ENCODE measurements around the gene PTPRN2. TPM values are rescaled to one million over a fixed set of nuclear protein-coding genes. Genes with fewer than 3 reads are reported as not detected.
"Not testable (repeated sequence)": the region's sequence is repeated elsewhere in the genome, so short reads cannot be mapped to it uniquely, and the experiment has no call there.

Gene PTPRN2
- total RNA-seq, 2 donors from 2014 or later, result 26.1 to 55.5 TPM

GRCh38 chr7:157910446-157910845, 677.2 kb downstream of the PTPRN2 start:
- 96% methylated on average over 35 of the region's 35 CpGs for WGBS
- no peak for DNase-seq (ENCODE audit: low spot score)

DNA sequence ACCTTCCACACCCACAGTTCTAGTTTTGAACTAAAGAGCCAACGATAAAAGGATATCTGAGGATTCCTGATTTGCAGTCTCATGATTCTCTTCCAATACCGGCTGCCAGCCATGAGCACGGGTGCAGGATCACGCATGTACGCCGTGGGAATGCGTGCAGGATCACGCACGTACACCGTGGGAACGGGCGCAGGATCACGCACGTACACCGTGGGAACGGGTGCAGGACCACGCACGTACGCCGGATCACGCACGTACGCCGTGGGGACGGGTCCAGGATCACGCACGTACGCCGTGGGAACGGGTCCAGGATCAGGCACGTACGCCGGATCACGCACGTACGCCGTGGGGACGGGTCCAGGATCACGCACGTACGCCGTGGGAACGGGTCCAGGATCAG, 677.6 kb downstream of the PTPRN2 start:
- H3K9me3 ChIP-seq; H3K27me3 ChIP-seq (replicated peaks; ENCODE audit: insufficient read depth); H3K36me3 ChIP-seq; H3K27ac ChIP-seq; intact Hi-C loops (cut with DNase I); H3K4me1 ChIP-seq (replicated peaks); DNase-seq (ENCODE audit: low spot score); H3K4me3 ChIP-seq: not testable (repeated sequence)
- WGBS, result 95% methylated on average over 43 of the region's 43 CpGs

More at GRCh38 chr7:157910446-157910845, 677.2 kb downstream of the PTPRN2 start:
- Histone ChIP-seq H3K9me3 (no peaks in the 10 kb centered on the region), H3K4me3 (no peak overlapping the region), H3K4me1 (replicated peaks) (no peaks in the 10 kb centered on the region), H3K27me3 (replicated peaks; ENCODE audit: insufficient read depth) (no peaks in the 10 kb centered on the region), H3K27ac (no peak overlapping the region), H3K36me3 (no peaks in the 10 kb centered on the region)
- no peak for TF ChIP-seq POLR2AphosphoS5 (IDR thresholded peaks at IDR 0.05)
- no peak for TF ChIP-seq POLR2A (IDR thresholded peaks at IDR 0.05)
- TF ChIP-seq CTCF (IDR thresholded peaks at IDR 0.05), result no peak
- intact Hi-C loops (cut with DNase I), result no loop called here

GRCh38 chr7:157909370-157909769, 678.3 kb downstream of the PTPRN2 start:
- H3K4me3 ChIP-seq, result no peak overlapping the region
- intact Hi-C loops (cut with DNase I), result no loop called here
- no peaks in the 10 kb centered on the region for H3K9me3 ChIP-seq
- no peak for DNase-seq (ENCODE audit: low spot score)
- TF ChIP-seq CTCF (IDR thresholded peaks at IDR 0.05), result no peak
- no peak for TF ChIP-seq POLR2A (IDR thresholded peaks at IDR 0.05)
- no peak for TF ChIP-seq POLR2AphosphoS5 (IDR thresholded peaks at IDR 0.05)
- no peaks in the 10 kb centered on the region for H3K4me1 ChIP-seq (replicated peaks)
- H3K36me3 ChIP-seq, result no peaks in the 10 kb centered on the region
- no peaks in the 10 kb centered on the region for H3K27me3 ChIP-seq (replicated peaks; ENCODE audit: insufficient read depth)
- no peak overlapping the region for H3K27ac ChIP-seq
- 99% methylated on average over 8 of the region's 8 CpGs for WGBS

DNA sequence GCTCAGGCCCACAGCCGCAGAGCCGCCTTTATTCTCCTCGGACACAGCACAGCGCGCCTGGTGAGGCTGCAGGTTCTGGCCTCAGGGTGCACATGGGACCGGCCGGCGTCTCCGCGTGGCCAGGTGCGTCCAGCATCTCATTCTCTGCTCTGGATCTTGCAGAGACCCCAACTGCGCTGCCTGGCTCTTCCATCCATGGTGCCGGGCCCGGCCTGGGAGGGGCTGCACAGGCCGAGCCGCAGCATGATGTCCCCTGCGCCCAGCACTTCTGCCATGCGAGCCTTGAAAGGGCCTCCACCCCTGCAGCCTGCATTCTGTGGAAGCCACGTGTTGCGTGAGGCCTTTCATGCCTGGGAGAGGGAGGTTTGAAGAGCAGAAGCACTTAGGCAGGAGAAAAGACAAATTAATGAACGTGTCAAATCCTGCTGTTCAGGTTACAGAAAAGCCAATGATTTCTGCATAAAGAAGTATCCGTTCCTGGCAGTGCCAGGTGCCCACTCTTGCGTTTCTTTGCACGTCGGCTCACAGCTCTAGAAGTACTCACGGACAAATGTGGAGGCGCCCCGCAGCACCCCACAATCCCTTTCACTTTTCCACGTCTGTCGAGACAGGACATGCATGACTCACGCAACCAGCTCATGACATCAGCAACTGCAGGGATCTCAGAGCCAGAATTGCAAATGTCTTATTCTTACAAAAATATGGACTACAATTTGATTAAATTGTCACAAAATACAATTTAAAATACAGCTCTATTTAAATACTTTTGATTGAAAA, 679.4 kb downstream of the PTPRN2 start:
- no peaks in the 10 kb centered on the region for H3K4me1 ChIP-seq (replicated peaks)
- no peak for DNase-seq (ENCODE audit: low spot score)
- H3K36me3 ChIP-seq, result no peaks in the 10 kb centered on the region
- H3K9me3 ChIP-seq, result no peaks in the 10 kb centered on the region
- 91% methylated on average over 31 of the region's 31 CpGs for WGBS
- TF ChIP-seq CTCF (IDR thresholded peaks at IDR 0.05) (no peak), POLR2AphosphoS5 (IDR thresholded peaks at IDR 0.05) (no peak), POLR2A (IDR thresholded peaks at IDR 0.05) (no peak)
- intact Hi-C loops (cut with DNase I), result no loop called here
- H3K27me3 ChIP-seq (replicated peaks; ENCODE audit: insufficient read depth), result no peaks in the 10 kb centered on the region
- H3K27ac ChIP-seq, result no peak overlapping the region
- H3K4me3 ChIP-seq, result no peak overlapping the region

DNA sequence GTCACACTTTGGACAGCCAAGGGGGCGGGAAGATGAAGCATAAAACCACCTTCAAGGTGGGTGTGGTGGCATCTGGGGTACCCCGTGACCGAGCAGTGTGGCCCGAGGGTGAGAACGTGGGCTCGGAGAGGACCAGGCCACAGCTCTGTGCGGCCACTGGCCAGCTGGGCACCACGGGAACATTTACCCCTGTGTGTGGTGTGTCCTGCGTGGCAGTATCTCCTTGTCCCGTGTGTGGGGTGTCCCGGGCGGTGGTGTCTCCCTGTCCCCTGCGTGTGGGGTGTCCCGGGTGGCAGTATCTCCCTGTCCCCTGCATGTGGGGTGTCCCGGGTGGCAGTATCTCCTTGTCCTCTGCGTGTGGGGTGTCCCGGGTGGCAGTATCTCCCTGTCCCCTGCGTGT, 680.5 kb downstream of the PTPRN2 start:
- 87% methylated on average over 18 of the region's 18 CpGs for WGBS
- no peaks in the 10 kb centered on the region for H3K4me1 ChIP-seq (replicated peaks)
- H3K9me3 ChIP-seq, result no peaks in the 10 kb centered on the region
- H3K27me3 ChIP-seq (replicated peaks; ENCODE audit: insufficient read depth), result no peaks in the 10 kb centered on the region
- no peak for TF ChIP-seq POLR2AphosphoS5 (IDR thresholded peaks at IDR 0.05)
- no peak for TF ChIP-seq POLR2A (IDR thresholded peaks at IDR 0.05)
- no peak for TF ChIP-seq CTCF (IDR thresholded peaks at IDR 0.05)
- H3K36me3 ChIP-seq, result no peaks in the 10 kb centered on the region
- intact Hi-C loops (cut with DNase I), result no loop called here
- H3K4me3 ChIP-seq, result no peak overlapping the region
- no peak overlapping the region for H3K27ac ChIP-seq
- no peak for DNase-seq (ENCODE audit: low spot score)
